NCI-H1436 (cell line): ENCODE measurements around the gene OLA1.

Experiments
- DNase-seq: peaks from one replicate; lab custom pipeline; 2025; lab: John Stamatoyannopoulos, UW

OLA1 gene

GRCh38 chr2:174121175-174121574, 127.2 kb downstream of the OLA1 start:
- no peak for DNase-seq

GRCh38 chr2:174120346-174120745, 128.0 kb downstream of the OLA1 start:
- DNase-seq = no peak

GRCh38 chr2:174117951-174118930, 130.1 kb downstream of the OLA1 start:
- no peak for DNase-seq

- DNase-seq = no peak
These were observed 136.3 kb downstream of the OLA1 start for GRCh38 chr2:174112073-174112472.

- DNase-seq = no peak
These were observed 139.8 kb downstream of the OLA1 start for GRCh38 chr2:174108579-174108978.

GRCh38 chr2:174106736-174107135, 141.6 kb downstream of the OLA1 start:
- no peak for DNase-seq

- no peak for DNase-seq
These were observed 153.8 kb downstream of the OLA1 start for GRCh38 chr2:174094542-174094941.

GRCh38 chr2:174090476-174090875, 157.9 kb downstream of the OLA1 start:
- DNase-seq = no peak

GRCh38 chr2:174088706-174089460, 159.4 kb downstream of the OLA1 start:
- no peak for DNase-seq

GRCh38 chr2:174086708-174087107, 161.6 kb downstream of the OLA1 start:
- DNase-seq = no peak

- no peak for DNase-seq
These were observed 162.6 kb downstream of the OLA1 start for GRCh38 chr2:174085781-174086180.

GRCh38 chr2:174083843-174084458, 164.4 kb downstream of the OLA1 start:
- DNase-seq = no peak

- DNase-seq = no peak
These were observed 167.6 kb downstream of the OLA1 start for GRCh38 chr2:174080672-174081121.

GRCh38 chr2:174078275-174078674, 170.1 kb downstream of the OLA1 start:
- DNase-seq = no peak

GRCh38 chr2:174076975-174077374, 171.4 kb downstream of the OLA1 start:
- peak; percentile 54 for DNase-seq

- DNase-seq = no peak
These were observed 172.3 kb downstream of the OLA1 start for GRCh38 chr2:174076040-174076439.

GRCh38 chr2:174074831-174075230, 173.5 kb downstream of the OLA1 start:
- DNase-seq = peak; percentile 42

GRCh38 chr2:174072857-174073256, 175.5 kb downstream of the OLA1 start:
- no peak for DNase-seq

- DNase-seq = no peak
These were observed 176.3 kb downstream of the OLA1 start for GRCh38 chr2:174072069-174072468.

- no peak for DNase-seq
These were observed 177.0 kb downstream of the OLA1 start for GRCh38 chr2:174071321-174071720.

- no peak for DNase-seq
These were observed 178.1 kb downstream of the OLA1 start for GRCh38 chr2:174070281-174070680.

GRCh38 chr2:174067815-174068214, 180.5 kb downstream of the OLA1 start:
- DNase-seq = no peak
